Cardiac muscle cell (in vitro differentiated cells and primary cell): Measurements from ENCODE around the gene ZC3HAV1. TPM values are rescaled to one million over a fixed set of nuclear protein-coding genes. Genes with fewer than 3 reads are reported as not detected.
A peak's percentile ranks its signal among the peaks of the same experiment; 100 is the strongest.
"Not testable (repeated sequence)": the region's sequence is repeated elsewhere in the genome, so short reads cannot be mapped to it uniquely, and the experiment has no call there.

Experiments
- DNase-seq, 2 donors: peaks; one replicate each; pipeline versions ENCODE4 v3.0.0 to v3.0.0-alpha.2; 2010 to 2017; ENCODE audit warnings: low read depth in 1 of 2, low spot score in 1 of 2
- H3K27ac ChIP-seq: fragments of 200-600 bp; sonication (generic); 2 replicates; pipeline ENCODE4 v1.5.1; 2016
- H3K27me3 ChIP-seq: fragments of 200-600 bp; sonication (generic); 2 replicates; pipeline ENCODE4 v1.6.0; 2016; ENCODE audit warnings: control low read depth
- H3K36me3 ChIP-seq: fragments of 200-600 bp; sonication (generic); 2 replicates; pipeline ENCODE4 v1.5.1; 2016; ENCODE audit warnings: control low read depth
- H3K4me1 ChIP-seq: fragments of 200-600 bp; sonication (generic); 2 replicates; pipeline ENCODE4 v1.8.1; 2017; ENCODE audit warnings: low read depth, mild to moderate bottlenecking, mixed run types
- H3K4me3 ChIP-seq: fragments of 200-600 bp; sonication (generic); 2 replicates; pipeline ENCODE4 v1.5.1; 2016; ENCODE audit warnings: mild to moderate bottlenecking
- H3K9me3 ChIP-seq: fragments of 200-600 bp; sonication (generic); 2 replicates; pipeline ENCODE4 v1.5.1; 2017; ENCODE audit warnings: low read depth, mild to moderate bottlenecking, control low read depth
- polyA plus RNA-seq: library from polyadenylated mRNA; unstranded; fragments of >200 nt; fragmentation: Nextera tagmentation; extraction: Ambion mirVana; gene quantifications from 2 replicates; pipeline ENCODE4 v1.2.1, GENCODE V29; 2016
- total RNA-seq: library from RNA; depleted of rRNA; stranded (reverse); fragments of >200 nt; gene quantifications from 2 replicates; pipeline ENCODE4 v1.2.3, GENCODE V29; 2016
- TF ChIP-seq, protein P1 (sequence below): IDR thresholded peaks from 2 replicates; pipeline ENCODE4 v1.5.1; 2012; ENCODE audit warnings: low read depth, mild to moderate bottlenecking, low read length

Gene ZC3HAV1
- total and polyA plus RNA-seq, 2 experiments from 2014 or later, result 13.8 to 18.6 TPM

DNA sequence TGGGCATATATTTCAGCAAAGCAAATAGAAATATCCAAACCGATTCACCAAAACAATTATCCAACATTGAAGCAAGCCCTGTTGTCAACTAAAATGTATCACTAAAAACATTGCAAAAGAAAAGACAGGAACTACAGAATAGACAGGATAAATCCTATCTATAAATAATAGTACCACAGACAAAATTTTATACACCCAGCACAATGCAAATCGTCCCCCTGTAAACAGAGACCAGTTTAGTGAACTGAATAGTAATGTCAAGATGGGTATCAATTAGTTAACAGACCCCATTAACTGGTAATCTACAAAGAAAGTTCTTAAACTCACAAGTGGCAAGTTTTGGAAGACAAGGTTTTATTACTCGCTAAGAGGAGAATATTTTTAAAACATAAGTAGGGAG lies 4.0 kb downstream of the ZC3HAV1 start:
- Histone ChIP-seq H3K4me1 (no peaks in the 10 kb centered on the region), H3K4me3 (no peak overlapping the region), H3K9me3 (no peaks in the 10 kb centered on the region), H3K27ac (no peak overlapping the region), H3K27me3 (no peaks in the 10 kb centered on the region), H3K36me3 (no peaks in the 10 kb centered on the region)
- TF ChIP-seq, protein P1, sequence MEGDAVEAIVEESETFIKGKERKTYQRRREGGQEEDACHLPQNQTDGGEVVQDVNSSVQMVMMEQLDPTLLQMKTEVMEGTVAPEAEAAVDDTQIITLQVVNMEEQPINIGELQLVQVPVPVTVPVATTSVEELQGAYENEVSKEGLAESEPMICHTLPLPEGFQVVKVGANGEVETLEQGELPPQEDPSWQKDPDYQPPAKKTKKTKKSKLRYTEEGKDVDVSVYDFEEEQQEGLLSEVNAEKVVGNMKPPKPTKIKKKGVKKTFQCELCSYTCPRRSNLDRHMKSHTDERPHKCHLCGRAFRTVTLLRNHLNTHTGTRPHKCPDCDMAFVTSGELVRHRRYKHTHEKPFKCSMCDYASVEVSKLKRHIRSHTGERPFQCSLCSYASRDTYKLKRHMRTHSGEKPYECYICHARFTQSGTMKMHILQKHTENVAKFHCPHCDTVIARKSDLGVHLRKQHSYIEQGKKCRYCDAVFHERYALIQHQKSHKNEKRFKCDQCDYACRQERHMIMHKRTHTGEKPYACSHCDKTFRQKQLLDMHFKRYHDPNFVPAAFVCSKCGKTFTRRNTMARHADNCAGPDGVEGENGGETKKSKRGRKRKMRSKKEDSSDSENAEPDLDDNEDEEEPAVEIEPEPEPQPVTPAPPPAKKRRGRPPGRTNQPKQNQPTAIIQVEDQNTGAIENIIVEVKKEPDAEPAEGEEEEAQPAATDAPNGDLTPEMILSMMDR, result no peak
- no peak for DNase-seq

DNA sequence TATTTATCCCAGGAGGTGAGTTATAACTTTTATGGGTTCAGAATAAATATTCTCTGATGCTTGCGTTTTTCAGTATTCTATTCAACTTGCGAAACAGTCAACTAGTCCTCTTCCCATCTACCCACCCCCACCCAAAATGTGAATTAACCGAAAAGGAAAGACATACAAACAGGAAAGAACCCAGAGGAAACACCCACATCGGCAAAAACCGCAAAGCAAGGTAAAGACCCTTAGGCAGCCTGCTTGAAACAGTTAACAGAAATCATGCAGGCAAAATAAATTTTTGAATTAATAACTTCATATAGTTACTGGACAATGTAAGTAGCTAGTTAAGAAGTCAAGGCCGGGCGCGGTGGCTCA lies 5.4 kb downstream of the ZC3HAV1 start:
- TF ChIP-seq, protein P1, result no peak
- Histone ChIP-seq H3K9me3 (no peaks in the 10 kb centered on the region), H3K27me3 (no peaks in the 10 kb centered on the region), H3K4me1 (no peaks in the 10 kb centered on the region), H3K36me3 (no peaks in the 10 kb centered on the region), H3K27ac (no peak overlapping the region), H3K4me3 (no peak overlapping the region)
- DNase-seq, result no peak

DNA sequence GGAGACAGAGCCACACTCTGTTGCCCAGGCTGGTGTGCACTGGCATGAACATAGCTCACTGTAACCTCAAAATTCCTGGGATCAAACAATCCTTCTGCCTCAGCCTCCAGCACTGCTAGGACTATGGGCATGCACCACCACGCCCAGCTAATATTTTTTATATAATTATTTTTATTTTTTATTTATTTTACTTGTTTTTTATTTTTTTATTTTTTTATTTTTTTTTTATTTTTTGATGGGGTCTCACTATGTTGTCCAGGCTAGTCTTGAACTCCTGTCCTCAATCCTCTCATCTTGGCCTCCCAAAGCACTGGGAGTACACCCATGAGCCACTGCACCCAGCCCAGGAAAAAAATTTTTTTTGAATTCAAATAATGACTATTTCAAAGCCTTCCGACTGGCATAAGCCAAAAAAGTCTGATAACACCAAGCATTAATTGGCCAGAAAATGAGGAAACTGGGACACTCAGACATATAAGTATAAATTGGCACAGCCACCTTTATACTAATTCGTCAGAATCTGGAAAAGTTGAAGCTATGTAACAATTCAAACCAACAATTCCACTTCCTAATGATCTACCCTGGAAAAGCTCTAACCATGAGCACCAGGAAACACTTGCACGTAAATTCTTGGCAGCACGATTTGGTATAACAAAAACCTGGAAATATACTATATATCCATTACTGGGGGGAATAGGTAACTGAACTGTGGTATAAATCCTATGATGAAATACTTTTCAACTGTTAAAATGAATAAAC lies 6.3 kb downstream of the ZC3HAV1 start:
- H3K4me3 ChIP-seq, result no peak overlapping the region
- no peak for DNase-seq
- H3K4me1 ChIP-seq, result no peaks in the 10 kb centered on the region
- no peak overlapping the region for H3K27ac ChIP-seq
- H3K27me3 ChIP-seq, result no peaks in the 10 kb centered on the region
- no peaks in the 10 kb centered on the region for H3K36me3 ChIP-seq
- no peaks in the 10 kb centered on the region for H3K9me3 ChIP-seq
- TF ChIP-seq, protein P1, result no peak

DNA sequence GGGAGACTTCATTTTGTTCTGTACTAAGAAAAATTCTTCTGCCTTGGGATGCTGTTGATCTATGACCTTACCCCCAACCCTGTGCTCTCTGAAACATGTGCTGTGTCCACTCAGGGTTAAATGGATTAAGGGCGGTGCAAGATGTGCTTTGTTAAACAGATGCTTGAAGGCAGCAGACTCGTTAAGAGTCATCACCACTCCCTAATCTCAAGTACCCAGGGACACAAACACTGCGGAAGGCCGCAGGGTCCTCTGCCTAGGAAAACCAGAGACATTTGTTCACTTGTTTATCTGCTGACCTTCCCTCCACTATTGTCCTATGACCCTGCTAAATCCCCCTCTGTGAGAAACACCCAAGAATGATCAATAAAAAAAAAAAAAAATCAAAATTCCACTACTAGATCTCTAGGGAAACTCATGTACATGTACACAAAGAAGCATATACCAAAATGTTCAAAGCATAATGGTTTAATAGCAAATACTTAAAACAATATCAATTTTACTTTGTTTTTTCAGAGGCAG lies 7.8 kb downstream of the ZC3HAV1 start:
- not testable (repeated sequence) for DNase-seq, H3K36me3 ChIP-seq, H3K4me3 ChIP-seq, H3K27me3 ChIP-seq, H3K4me1 ChIP-seq, H3K9me3 ChIP-seq, H3K27ac ChIP-seq

DNA sequence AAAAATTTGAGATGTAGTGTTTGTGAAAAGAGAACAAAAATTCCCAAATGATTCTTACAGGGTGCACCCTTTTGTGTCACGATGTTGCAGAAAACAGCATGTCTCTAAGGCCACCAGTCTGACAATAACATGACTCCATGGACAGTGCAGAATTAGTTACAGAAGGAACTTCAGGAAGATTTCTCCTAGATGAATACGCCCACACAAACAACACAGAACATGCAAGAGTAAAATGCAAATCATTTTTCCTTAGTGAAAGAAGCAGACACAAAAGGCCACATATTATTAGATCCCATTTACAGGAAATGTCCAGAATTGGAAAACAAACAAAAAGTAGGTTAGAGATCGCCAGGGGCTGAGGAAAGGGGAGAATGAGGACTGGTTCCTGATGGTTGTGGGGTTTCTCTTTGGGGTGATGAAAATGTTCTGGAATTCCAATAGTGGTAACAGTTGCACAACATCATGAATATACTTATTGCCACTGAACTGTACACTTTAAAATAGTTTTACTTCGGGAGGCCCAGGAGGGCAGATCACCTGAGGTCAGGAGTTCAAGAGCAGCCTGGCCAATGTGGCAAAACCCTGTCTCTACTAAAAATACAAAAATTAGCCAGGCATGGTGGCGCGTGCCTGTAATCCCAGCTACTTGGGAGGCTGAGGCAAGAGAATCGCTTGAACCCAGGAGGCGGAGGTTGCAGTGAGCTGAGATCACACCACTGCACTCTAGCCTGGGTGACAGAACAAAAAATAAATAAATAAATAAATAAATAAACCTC lies 10.2 kb downstream of the ZC3HAV1 start:
- TF ChIP-seq, protein P1, result no peak
- peak in 1 of 2 donors; percentile 39 for DNase-seq
- H3K36me3 ChIP-seq, result no peaks in the 10 kb centered on the region
- no peak overlapping the region for H3K4me3 ChIP-seq
- no peak overlapping the region for H3K27ac ChIP-seq
- no peaks in the 10 kb centered on the region for H3K27me3 ChIP-seq
- no peaks in the 10 kb centered on the region for H3K4me1 ChIP-seq
- no peaks in the 10 kb centered on the region for H3K9me3 ChIP-seq

DNA sequence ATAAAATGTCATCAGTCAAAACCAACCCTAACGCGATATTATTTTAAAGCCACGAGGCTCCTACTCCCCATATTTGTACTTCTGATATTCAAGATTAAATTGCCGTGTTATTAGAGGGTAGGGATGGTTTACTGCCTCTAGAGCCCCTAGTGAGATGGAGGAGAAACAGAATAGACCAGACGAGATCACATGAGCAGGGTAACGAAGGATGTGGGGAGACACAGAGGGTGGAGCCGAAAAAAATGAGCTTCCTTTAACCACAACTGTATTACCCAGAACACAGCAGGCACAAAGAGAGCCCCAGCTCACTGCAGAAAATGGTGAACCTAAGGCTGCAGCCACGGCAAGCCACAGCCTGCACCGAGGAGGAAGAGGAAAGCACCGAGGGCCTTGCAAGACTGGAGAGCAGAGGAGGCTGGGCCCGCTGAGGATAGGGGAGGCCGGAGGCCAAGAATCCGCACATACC lies 14.3 kb downstream of the ZC3HAV1 start:
- H3K4me3 ChIP-seq, result no peak overlapping the region
- H3K4me1 ChIP-seq, result peaks cover 10% of the 10 kb centered on the region
- no peaks in the 10 kb centered on the region for H3K27me3 ChIP-seq
- DNase-seq, result no peak
- no peaks in the 10 kb centered on the region for H3K36me3 ChIP-seq
- TF ChIP-seq, protein P1, result no peak
- H3K27ac ChIP-seq, result no peak overlapping the region
- no peaks in the 10 kb centered on the region for H3K9me3 ChIP-seq
